Nephron (organoid): ENCODE results near the gene MPHOSPH9.
"Not testable (repeated sequence)": the region's sequence is repeated elsewhere in the genome, so short reads cannot be mapped to it uniquely, and the experiment has no call there.

Experiments used
- H3K27ac Mint-ChIP-seq, 3 experiments: 2 replicates each; pipeline ENCODE4 v1.8.0; 2020; ENCODE audit warnings: mixed read lengths in 3 of 3, mild to moderate bottlenecking in 2 of 3, moderate library complexity in 1 of 3
- H3K27me3 Mint-ChIP-seq: 2 replicates; pipeline ENCODE4 v1.8.0; 2021; ENCODE audit warnings: low read depth, mild to moderate bottlenecking, moderate library complexity, mixed read lengths
- H3K36me3 Mint-ChIP-seq: 2 replicates; pipeline ENCODE4 v1.8.0; 2020; ENCODE audit warnings: low read depth, mixed read lengths
- H3K4me1 Mint-ChIP-seq: 2 replicates; pipeline ENCODE4 v1.8.0; 2020; ENCODE audit warnings: mixed read lengths
- H3K4me3 Mint-ChIP-seq, 3 experiments: 2 replicates each; pipeline ENCODE4 v1.8.0; 2020; ENCODE audit warnings: mild to moderate bottlenecking in 3 of 3, mixed read lengths in 3 of 3, moderate library complexity in 2 of 3
- H3K9me3 Mint-ChIP-seq: 2 replicates; pipeline ENCODE4 v1.8.0; 2020; ENCODE audit warnings: mixed read lengths
- CTCF ChIP-seq, 3 experiments: fragments of 200-600 bp; sonication (generic); IDR thresholded peaks; one replicate each; pipeline ENCODE4 v1.5.0; 2021; ENCODE audit warnings: antibody characterized with exemption in 3 of 3; ENCODE audit not compliant: unreplicated experiment in 3 of 3

The MPHOSPH9 gene

GRCh38 chr12:123227581-123228258 is 5.2 kb downstream of the MPHOSPH9 start:
- Mint-ChIP-seq H3K4me3 (no peak overlapping the region), H3K4me1 (peaks cover 13% of the 10 kb centered on the region), H3K36me3 (peaks cover 8% of the 10 kb centered on the region), H3K9me3 (no peaks in the 10 kb centered on the region), H3K27me3 (no peaks in the 10 kb centered on the region), H3K27ac (no peak overlapping the region)
- no peak for TF ChIP-seq CTCF (IDR thresholded peaks at IDR 0.05; ENCODE audit: unreplicated experiment in 3 of 3)

- no peak for TF ChIP-seq CTCF (IDR thresholded peaks at IDR 0.05; ENCODE audit: unreplicated experiment in 3 of 3)
- peaks cover 1% of the 10 kb centered on the region for H3K4me1 Mint-ChIP-seq
- no peak overlapping the region for H3K4me3 Mint-ChIP-seq
- no peaks in the 10 kb centered on the region for H3K9me3 Mint-ChIP-seq
- no peak overlapping the region for H3K27ac Mint-ChIP-seq
- H3K36me3 Mint-ChIP-seq = peaks cover 22% of the 10 kb centered on the region
- no peaks in the 10 kb centered on the region for H3K27me3 Mint-ChIP-seq
Measured at GRCh38 chr12:123225443-123225842, 7.5 kb downstream of the MPHOSPH9 start.

- H3K27me3 Mint-ChIP-seq = no peaks in the 10 kb centered on the region
- no peak for TF ChIP-seq CTCF (IDR thresholded peaks at IDR 0.05; ENCODE audit: unreplicated experiment in 3 of 3)
- H3K4me3 Mint-ChIP-seq = no peak overlapping the region
- no peaks in the 10 kb centered on the region for H3K4me1 Mint-ChIP-seq
- H3K9me3 Mint-ChIP-seq = no peaks in the 10 kb centered on the region
- H3K27ac Mint-ChIP-seq = no peak overlapping the region
- H3K36me3 Mint-ChIP-seq = peaks cover 31% of the 10 kb centered on the region
Measured at GRCh38 chr12:123223241-123223668, 9.7 kb downstream of the MPHOSPH9 start.

GRCh38 chr12:123207815-123208214 is 25.1 kb downstream of the MPHOSPH9 start:
- not testable (repeated sequence) for H3K27ac Mint-ChIP-seq, H3K4me3 Mint-ChIP-seq, H3K9me3 Mint-ChIP-seq, H3K4me1 Mint-ChIP-seq, H3K27me3 Mint-ChIP-seq
- peaks cover 47% of the 10 kb centered on the region for H3K36me3 Mint-ChIP-seq

- H3K9me3 Mint-ChIP-seq, H3K27me3 Mint-ChIP-seq, H3K4me3 Mint-ChIP-seq, H3K27ac Mint-ChIP-seq, H3K4me1 Mint-ChIP-seq: not testable (repeated sequence)
- peaks cover 51% of the 10 kb centered on the region for H3K36me3 Mint-ChIP-seq
Measured at GRCh38 chr12:123206794-123207193, 26.1 kb downstream of the MPHOSPH9 start.

- Mint-ChIP-seq H3K36me3 (peaks cover 56% of the 10 kb centered on the region), H3K9me3 (no peaks in the 10 kb centered on the region), H3K27ac (peak overlapping the region in 2 of 3 experiments; percentile 6 to 19), H3K27me3 (no peaks in the 10 kb centered on the region), H3K4me3 (no peak overlapping the region), H3K4me1 (peaks cover 7% of the 10 kb centered on the region)
- TF ChIP-seq CTCF (IDR thresholded peaks at IDR 0.05; ENCODE audit: unreplicated experiment in 3 of 3) = no peak
Measured at GRCh38 chr12:123200414-123200813, 32.5 kb downstream of the MPHOSPH9 start.

- TF ChIP-seq CTCF (IDR thresholded peaks at IDR 0.05; ENCODE audit: unreplicated experiment in 3 of 3) = no peak
- Mint-ChIP-seq H3K9me3 (no peaks in the 10 kb centered on the region), H3K27me3 (no peaks in the 10 kb centered on the region), H3K36me3 (peaks cover 54% of the 10 kb centered on the region), H3K4me1 (peaks cover 7% of the 10 kb centered on the region), H3K27ac (peak overlapping the region in 2 of 3 experiments; percentile 6 to 19), H3K4me3 (no peak overlapping the region)
Measured at GRCh38 chr12:123199936-123200335, 33.0 kb downstream of the MPHOSPH9 start.
